CD14-positive monocyte (primary cell): ENCODE data around the gene ESYT1. TPM values are rescaled to one million over a fixed set of nuclear protein-coding genes. Genes with fewer than 3 reads are reported as not detected.

Experiments
- DNase-seq, 3 donors: peaks; one replicate each; pipeline ENCODE4 v3.0.0-alpha.2; 2011 to 2022
- H2AFZ ChIP-seq: 2 replicates; pipeline ENCODE4 v1.6.0; 2012; ENCODE audit warnings: mild to moderate bottlenecking, low read depth, low read length, inconsistent platforms; ENCODE audit not compliant: insufficient read depth, poor library complexity, severe bottlenecking
- H3K27ac ChIP-seq, 2 donors: 1 replicate in 1 of 2; 2 replicates in 1 of 2; pipeline ENCODE4 v1.5.1; 2012 to 2013; ENCODE audit warnings: low read length in 2 of 2, control low read depth in 1 of 2, inconsistent platforms in 1 of 2, low read depth in 1 of 2, mild to moderate bottlenecking in 1 of 2
- H3K27me3 ChIP-seq, 2 donors: one replicate each; pipeline versions ENCODE4 v1.6.0 to v1.6.1; 2011 to 2013; ENCODE audit warnings: low read length in 2 of 2; ENCODE audit not compliant: control insufficient read depth in 2 of 2, insufficient read depth in 2 of 2
- H3K36me3 ChIP-seq, 2 donors: replicated peaks in 1 of 2; 1 replicate in 1 of 2; 2 replicates in 1 of 2; pipeline versions ENCODE4 v1.5.1 to v1.6.1; 2012 to 2013; ENCODE audit warnings: low read length in 2 of 2, control low read depth in 1 of 2, inconsistent platforms in 1 of 2, mild to moderate bottlenecking in 1 of 2; ENCODE audit not compliant: insufficient read depth in 2 of 2, control insufficient read depth in 1 of 2
- H3K4me1 ChIP-seq, 2 donors: 1 replicate in 1 of 2; 2 replicates in 1 of 2; pipeline versions ENCODE4 v1.5.1 to v1.6.1; 2012 to 2013; ENCODE audit warnings: low read length in 2 of 2, control low read depth in 1 of 2, inconsistent platforms in 1 of 2, mild to moderate bottlenecking in 1 of 2, moderate library complexity in 1 of 2; ENCODE audit not compliant: insufficient read depth in 2 of 2, control insufficient read depth in 1 of 2
- H3K4me2 ChIP-seq: replicated peaks from 2 replicates; pipeline ENCODE3; 2012; ENCODE audit warnings: low read length, moderate library complexity, mild to moderate bottlenecking; ENCODE audit not compliant: poor library complexity, severe bottlenecking; ENCODE audit errors: extremely low read depth
- H3K4me3 ChIP-seq, 3 experiments: fragments of 200-600 bp in 1 of 3; sonication (generic) in 1 of 3; replicated peaks in 1 of 3; 1 replicate in 2 of 3; 2 replicates in 1 of 3; pipeline ENCODE4 v1.5.1; 2011 to 2013; ENCODE audit warnings: low read length in 3 of 3, mild to moderate bottlenecking in 3 of 3, control low read depth in 2 of 3, low read depth in 2 of 3, inconsistent platforms in 1 of 3, moderate library complexity in 1 of 3
- H3K79me2 ChIP-seq: 2 replicates; pipeline ENCODE4 v1.6.0; 2012; ENCODE audit warnings: mild to moderate bottlenecking, control low read depth, inconsistent platforms, low read length, moderate library complexity; ENCODE audit not compliant: insufficient read depth
- H3K9ac ChIP-seq: 2 replicates; pipeline ENCODE4 v1.6.0; 2017; ENCODE audit warnings: low read length, mild to moderate bottlenecking; ENCODE audit not compliant: insufficient read depth, poor library complexity, severe bottlenecking
- H3K9me3 ChIP-seq, 2 donors: replicated peaks in 1 of 2; 1 replicate in 1 of 2; 2 replicates in 1 of 2; pipeline versions ENCODE4 v1.5.1 to v1.6.1; 2012 to 2013; ENCODE audit warnings: low read length in 2 of 2, control low read depth in 1 of 2; ENCODE audit not compliant: control insufficient read depth in 1 of 2, insufficient read depth in 1 of 2
- H4K20me1 ChIP-seq: 2 replicates; pipeline ENCODE4 v1.6.0; 2012; ENCODE audit warnings: mild to moderate bottlenecking, low read length, control low read depth, moderate library complexity; ENCODE audit not compliant: insufficient read depth
- H3K27ac Mint-ChIP-seq, 7 donors: one replicate each; pipeline ENCODE4 v1.8.0; 2020; ENCODE audit warnings: mild to moderate bottlenecking in 7 of 7, mixed read lengths in 7 of 7, moderate library complexity in 6 of 7, inconsistent platforms in 2 of 7
- H3K27me3 Mint-ChIP-seq, 3 donors: one replicate each; pipeline ENCODE4 v1.8.0; 2021 to 2022; ENCODE audit warnings: low read depth in 3 of 3, mild to moderate bottlenecking in 3 of 3, mixed read lengths in 3 of 3, moderate library complexity in 3 of 3, inconsistent platforms in 1 of 3
- H3K36me3 Mint-ChIP-seq, 2 donors: one replicate each; pipeline ENCODE4 v1.8.0; 2020; ENCODE audit warnings: mixed read lengths in 2 of 2, inconsistent platforms in 1 of 2, mild to moderate bottlenecking in 1 of 2
- H3K4me1 Mint-ChIP-seq: one replicate; pipeline ENCODE4 v1.8.0; 2020; ENCODE audit warnings: mild to moderate bottlenecking, mixed read lengths
- H3K4me3 Mint-ChIP-seq, 2 donors: one replicate each; pipeline ENCODE4 v1.8.0; 2020; ENCODE audit warnings: mild to moderate bottlenecking in 2 of 2, mixed read lengths in 2 of 2, moderate library complexity in 1 of 2
- H3K9me3 Mint-ChIP-seq, 7 donors: one replicate each; pipeline ENCODE4 v1.8.0; 2020 to 2022; ENCODE audit warnings: mixed read lengths in 7 of 7, mild to moderate bottlenecking in 6 of 7, moderate library complexity in 6 of 7, inconsistent platforms in 2 of 7
- WGBS: methylation state at CpG from one replicate; pipeline ENCODE4 v1.1.5; 2013; ENCODE audit warnings: missing lambda C conversion rate; ENCODE audit not compliant: insufficient coverage; 5-methylcytosine and 5-hydroxymethylcytosine counted together
- intact Hi-C, 2 donors: fragments of 100-400 bp; cut with micrococcal nuclease; formaldehyde crosslinking; loops; one replicate each; pipeline versions ENCODE4 v1.15.0 to v1.15.1; 2023
- polyA plus RNA-seq, 3 donors: library from polyadenylated mRNA; depleted of rRNA in 1 of 3; unstranded in 2 of 3; stranded (reverse) in 1 of 3; fragments of 300-500 nt in 2 of 3; fragments of >200 nt in 1 of 3; fragmentation: Illumina TruSeq in 2 of 3; gene quantifications; 1 replicate in 2 of 3; 2 replicates in 1 of 3; pipeline ENCODE4 v1.2.3, GENCODE V29; 2012 to 2021
- TF ChIP-seq, protein P1 (sequence below): fragments of 200-600 bp; IDR thresholded peaks from one replicate; pipeline ENCODE4 v1.8.0; 2022; ENCODE audit warnings: antibody characterized with exemption, mild to moderate bottlenecking

The ESYT1 gene
- polyA plus RNA-seq, 3 donors: 74.2 to 81.1 (median 74.6) TPM

DNA sequence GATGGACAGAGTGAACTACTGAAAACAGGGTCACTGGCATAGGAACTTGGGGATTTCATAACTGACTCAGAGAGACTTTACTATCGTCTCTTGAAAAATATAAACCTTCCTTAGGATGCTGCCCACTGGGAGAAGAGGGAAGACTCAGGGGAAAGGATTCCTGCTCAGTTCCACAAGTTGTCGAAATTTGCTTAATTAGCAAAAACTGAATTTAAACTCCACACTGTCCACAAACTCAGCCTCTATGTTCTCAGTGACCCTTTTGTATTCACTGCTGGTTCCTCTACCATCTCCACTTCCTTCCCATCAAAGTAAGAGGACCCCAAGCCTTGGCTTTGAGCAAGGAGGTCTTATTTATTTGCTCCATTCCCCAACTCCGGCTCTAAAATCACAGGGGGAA is 17.1 kb downstream of the ESYT1 start:
- intact Hi-C loops: no loop called here
- Histone ChIP-seq H3K79me2 (no peaks in the 10 kb centered on the region), H3K36me3 (peaks cover 33 to 39% of the 10 kb centered on the region in 2 donors), H4K20me1 (no peaks in the 10 kb centered on the region), H3K9ac (no peak overlapping the region), H3K27me3 (no peaks in the 10 kb centered on the region), H3K4me2 (no peak overlapping the region), H3K4me1 (peaks cover 31 to 32% of the 10 kb centered on the region in 2 donors), H2AFZ (no peak overlapping the region), H3K27ac (no peak overlapping the region), H3K4me3 (no peak overlapping the region), H3K9me3 (no peaks in the 10 kb centered on the region)
- peaks cover 0 to 2% (median 0%) of the 10 kb centered on the region in 7 donors for H3K9me3 Mint-ChIP-seq
- TF ChIP-seq, protein P1, sequence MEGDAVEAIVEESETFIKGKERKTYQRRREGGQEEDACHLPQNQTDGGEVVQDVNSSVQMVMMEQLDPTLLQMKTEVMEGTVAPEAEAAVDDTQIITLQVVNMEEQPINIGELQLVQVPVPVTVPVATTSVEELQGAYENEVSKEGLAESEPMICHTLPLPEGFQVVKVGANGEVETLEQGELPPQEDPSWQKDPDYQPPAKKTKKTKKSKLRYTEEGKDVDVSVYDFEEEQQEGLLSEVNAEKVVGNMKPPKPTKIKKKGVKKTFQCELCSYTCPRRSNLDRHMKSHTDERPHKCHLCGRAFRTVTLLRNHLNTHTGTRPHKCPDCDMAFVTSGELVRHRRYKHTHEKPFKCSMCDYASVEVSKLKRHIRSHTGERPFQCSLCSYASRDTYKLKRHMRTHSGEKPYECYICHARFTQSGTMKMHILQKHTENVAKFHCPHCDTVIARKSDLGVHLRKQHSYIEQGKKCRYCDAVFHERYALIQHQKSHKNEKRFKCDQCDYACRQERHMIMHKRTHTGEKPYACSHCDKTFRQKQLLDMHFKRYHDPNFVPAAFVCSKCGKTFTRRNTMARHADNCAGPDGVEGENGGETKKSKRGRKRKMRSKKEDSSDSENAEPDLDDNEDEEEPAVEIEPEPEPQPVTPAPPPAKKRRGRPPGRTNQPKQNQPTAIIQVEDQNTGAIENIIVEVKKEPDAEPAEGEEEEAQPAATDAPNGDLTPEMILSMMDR: no peak
- no peak for DNase-seq
- WGBS: no CpG with 5 or more reads among the region's 3 CpGs
- peaks cover 32% of the 10 kb centered on the region for H3K4me1 Mint-ChIP-seq
- peaks cover 45 to 53% of the 10 kb centered on the region in 2 donors for H3K36me3 Mint-ChIP-seq
- no peak overlapping the region for H3K4me3 Mint-ChIP-seq
- H3K27ac Mint-ChIP-seq: peak overlapping the region in 1 of 7 donors; percentile 32
- peaks cover 0 to 2% (median 0%) of the 10 kb centered on the region in 3 donors for H3K27me3 Mint-ChIP-seq

DNA sequence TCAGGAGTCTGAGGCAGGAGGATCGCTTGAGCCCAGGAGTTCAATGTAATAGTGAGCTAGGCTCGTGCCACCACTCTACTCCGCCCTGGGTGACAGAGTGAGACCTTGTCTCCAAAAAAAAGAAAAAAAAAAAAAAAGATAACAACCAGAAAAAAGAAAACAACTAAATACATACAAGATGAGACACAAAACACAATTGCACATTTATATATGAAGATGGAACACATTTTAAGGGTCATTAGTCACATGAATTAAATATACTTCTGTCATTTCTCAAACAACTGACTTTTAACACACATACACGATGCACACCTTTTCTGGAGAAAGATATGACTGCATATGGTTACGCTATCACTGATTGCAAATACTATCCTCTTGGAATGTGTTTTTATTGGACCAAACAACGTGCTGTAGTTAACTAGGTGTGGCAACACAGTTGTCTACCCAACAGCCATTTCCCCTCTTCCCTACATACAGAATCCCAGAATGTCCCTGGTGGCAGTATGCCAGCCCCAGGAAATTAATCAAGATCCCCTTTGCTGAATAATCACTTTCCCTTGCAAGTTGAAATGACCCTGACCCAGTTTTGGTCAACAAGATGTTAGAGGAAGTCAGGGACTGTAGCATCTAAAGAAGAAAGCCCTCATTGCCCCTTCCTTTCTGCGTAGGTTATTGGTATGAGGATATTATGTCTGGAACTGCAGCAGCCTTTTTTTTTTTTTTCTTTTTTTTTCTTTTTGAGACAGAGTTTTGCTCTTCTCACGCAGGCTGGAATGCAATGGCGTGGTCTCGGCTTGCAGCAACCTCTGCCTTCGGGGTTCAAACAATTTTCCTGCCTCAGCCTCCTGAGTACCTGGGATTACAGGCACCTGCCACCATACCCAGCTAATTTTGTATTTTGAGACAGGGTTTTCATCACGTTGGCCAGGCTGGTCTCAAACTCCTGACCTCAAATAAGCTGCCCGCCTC is 18.7 kb downstream of the ESYT1 start:
- H3K4me3 ChIP-seq: no peak overlapping the region
- H3K79me2 ChIP-seq: no peaks in the 10 kb centered on the region
- no peaks in the 10 kb centered on the region for H3K27me3 ChIP-seq
- no peak overlapping the region for H3K27ac ChIP-seq
- H3K27me3 Mint-ChIP-seq: peaks cover 0 to 2% (median 0%) of the 10 kb centered on the region in 3 donors
- DNase-seq: no peak
- peaks cover 36 to 42% of the 10 kb centered on the region in 2 donors for H3K36me3 Mint-ChIP-seq
- peaks cover 43% of the 10 kb centered on the region for H3K4me1 Mint-ChIP-seq
- no peak overlapping the region for H3K27ac Mint-ChIP-seq
- H4K20me1 ChIP-seq: no peaks in the 10 kb centered on the region
- intact Hi-C loops: no loop called here
- H3K9me3 ChIP-seq: no peaks in the 10 kb centered on the region
- TF ChIP-seq, protein P1: no peak
- H3K4me3 Mint-ChIP-seq: no peak overlapping the region
- 93% methylated on average over 2 of the region's 13 CpGs for WGBS
- H3K36me3 ChIP-seq: peaks cover 28 to 29% of the 10 kb centered on the region in 2 donors
- H3K9ac ChIP-seq: no peak overlapping the region
- no peak overlapping the region for H2AFZ ChIP-seq
- peaks cover 45% of the 10 kb centered on the region in 2 donors for H3K4me1 ChIP-seq
- peaks cover 0 to 2% (median 0%) of the 10 kb centered on the region in 7 donors for H3K9me3 Mint-ChIP-seq
- no peak overlapping the region for H3K4me2 ChIP-seq
